ENCODE data around the gene CAMK1D. TPM values are rescaled to one million over a fixed set of nuclear protein-coding genes. Genes with fewer than 3 reads are reported as not detected.

Gene CAMK1D
- polyA plus RNA-seq, 2 of the 4 experiments (the other 2 are of a cell fraction): 6.6 to 12.5 TPM

DNA sequence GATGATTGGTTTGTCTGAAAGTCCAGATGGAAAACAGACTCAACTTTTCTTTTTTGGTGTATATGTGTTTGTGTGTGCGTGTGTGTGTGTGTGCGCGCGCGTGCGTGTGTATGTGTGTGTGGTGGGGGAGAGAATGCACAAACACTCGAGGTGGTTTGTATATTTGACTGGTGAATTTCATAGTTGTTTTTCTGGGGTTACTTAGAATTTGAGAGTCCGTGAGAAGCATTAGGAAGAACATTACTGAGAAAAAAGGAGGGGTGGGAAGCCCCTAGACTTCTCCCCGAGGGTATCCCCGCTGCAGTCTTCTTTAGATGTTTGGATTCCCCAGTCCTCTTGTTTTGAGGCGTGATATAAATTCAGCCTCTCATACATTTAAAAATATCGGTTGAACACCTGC, 6.0 kb downstream of the CAMK1D start:
- ChIA-PET POLR2A (no interaction called here), CTCF (no interaction called here)
- FAIRE-seq: no peak

DNA sequence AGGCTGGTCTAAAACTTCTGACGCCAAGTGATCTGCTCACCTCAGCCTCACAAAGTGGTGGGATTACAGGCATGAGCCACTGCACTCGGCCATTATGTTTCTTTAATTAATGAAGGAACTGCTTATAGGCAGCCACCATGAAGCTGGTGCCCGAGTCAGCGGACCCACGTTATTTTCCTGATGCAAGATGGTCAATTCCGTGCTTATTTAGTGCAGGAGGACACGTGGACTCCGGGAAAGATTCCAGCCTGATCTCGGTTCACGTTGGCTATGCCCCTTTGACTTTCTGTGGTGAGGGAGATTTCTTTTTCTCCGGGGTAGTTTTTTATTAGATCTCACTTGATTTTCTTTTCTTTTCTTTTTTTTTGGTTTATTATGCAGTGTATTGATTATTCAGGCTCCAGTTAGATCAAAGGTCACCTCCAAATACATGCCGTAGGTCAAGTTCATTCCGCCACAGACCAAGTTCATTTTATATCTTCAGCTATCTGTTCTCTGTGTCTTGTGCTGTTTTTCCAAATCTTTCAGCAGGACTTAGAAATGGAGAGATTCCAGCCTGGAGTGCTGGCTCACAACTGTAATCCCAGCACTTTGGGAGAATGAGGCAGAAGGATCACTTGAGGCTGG, 8.3 kb downstream of the CAMK1D start:
- H3K4me1 ChIP-seq: 0 out of 3 replicates have a peak, but pooled peaks cover 4% of the 10 kb centered on the region
- TF ChIP-seq, protein P1, sequence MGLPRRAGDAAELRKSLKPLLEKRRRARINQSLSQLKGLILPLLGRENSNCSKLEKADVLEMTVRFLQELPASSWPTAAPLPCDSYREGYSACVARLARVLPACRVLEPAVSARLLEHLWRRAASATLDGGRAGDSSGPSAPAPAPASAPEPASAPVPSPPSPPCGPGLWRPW (IDR thresholded peaks at IDR 0.05): no peak
- no peak for TF ChIP-seq MAZ (IDR thresholded peaks at IDR 0.05; ENCODE audit: borderline replicate concordance, low read depth, low read length)
- TF ChIP-seq ZNF302 (CRISPR knock-in tag; IDR thresholded peaks at IDR 0.05): no peak
- no peak for TF ChIP-seq EP300 (IDR thresholded peaks at IDR 0.05)
- TF ChIP-seq EHMT2 (IDR thresholded peaks at IDR 0.05; ENCODE audit: low read depth): no peak
- TF ChIP-seq NFE2L2 (conservative IDR thresholded peaks at IDR 0.05; ENCODE audit: low read length): no peak
- no peak for TF ChIP-seq MAFK (IDR thresholded peaks at IDR 0.05; ENCODE audit: partially characterized antibody)
- no peak for TF ChIP-seq HEYL (CRISPR knock-in tag; IDR thresholded peaks at IDR 0.05)
- no peak for TF ChIP-seq FOXS1 (CRISPR knock-in tag; IDR thresholded peaks at IDR 0.05)
- TF ChIP-seq, protein P2, sequence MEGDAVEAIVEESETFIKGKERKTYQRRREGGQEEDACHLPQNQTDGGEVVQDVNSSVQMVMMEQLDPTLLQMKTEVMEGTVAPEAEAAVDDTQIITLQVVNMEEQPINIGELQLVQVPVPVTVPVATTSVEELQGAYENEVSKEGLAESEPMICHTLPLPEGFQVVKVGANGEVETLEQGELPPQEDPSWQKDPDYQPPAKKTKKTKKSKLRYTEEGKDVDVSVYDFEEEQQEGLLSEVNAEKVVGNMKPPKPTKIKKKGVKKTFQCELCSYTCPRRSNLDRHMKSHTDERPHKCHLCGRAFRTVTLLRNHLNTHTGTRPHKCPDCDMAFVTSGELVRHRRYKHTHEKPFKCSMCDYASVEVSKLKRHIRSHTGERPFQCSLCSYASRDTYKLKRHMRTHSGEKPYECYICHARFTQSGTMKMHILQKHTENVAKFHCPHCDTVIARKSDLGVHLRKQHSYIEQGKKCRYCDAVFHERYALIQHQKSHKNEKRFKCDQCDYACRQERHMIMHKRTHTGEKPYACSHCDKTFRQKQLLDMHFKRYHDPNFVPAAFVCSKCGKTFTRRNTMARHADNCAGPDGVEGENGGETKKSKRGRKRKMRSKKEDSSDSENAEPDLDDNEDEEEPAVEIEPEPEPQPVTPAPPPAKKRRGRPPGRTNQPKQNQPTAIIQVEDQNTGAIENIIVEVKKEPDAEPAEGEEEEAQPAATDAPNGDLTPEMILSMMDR (IDR thresholded peaks at IDR 0.05): no peak
- TF ChIP-seq, protein P3, sequence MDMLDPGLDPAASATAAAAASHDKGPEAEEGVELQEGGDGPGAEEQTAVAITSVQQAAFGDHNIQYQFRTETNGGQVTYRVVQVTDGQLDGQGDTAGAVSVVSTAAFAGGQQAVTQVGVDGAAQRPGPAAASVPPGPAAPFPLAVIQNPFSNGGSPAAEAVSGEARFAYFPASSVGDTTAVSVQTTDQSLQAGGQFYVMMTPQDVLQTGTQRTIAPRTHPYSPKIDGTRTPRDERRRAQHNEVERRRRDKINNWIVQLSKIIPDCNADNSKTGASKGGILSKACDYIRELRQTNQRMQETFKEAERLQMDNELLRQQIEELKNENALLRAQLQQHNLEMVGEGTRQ (IDR thresholded peaks at IDR 0.05): no peak
- ChIA-PET CTCF (interaction anchor here (0.7 to 2.7 kb wide), 5 partner anchors 9 to 717 kb away, joined by 3 to 8 read pairs (median 4); no protein-coding TSS in a partner anchor), POLR2A (no interaction called here)
- no peak overlapping the region for H3K4me2 ChIP-seq
- H3K9me3 ChIP-seq: no peaks in the 10 kb centered on the region
- no peak for FAIRE-seq
- DNase-seq (ENCODE audit: low read depth in 1 of 2, low spot score in 1 of 2): no peak
- no peak for ATAC-seq
- 88% methylated on average over 13 of the region's 13 CpGs for WGBS (ENCODE audit: missing lambda C conversion rate)
- no peak overlapping the region for H3K27ac ChIP-seq
- no peak overlapping the region for H3K4me3 ChIP-seq

More for the DNA sequence above, 6.0 kb downstream of the CAMK1D start:
- H3K27ac ChIP-seq: no peak overlapping the region
- H3K9me3 ChIP-seq: no peaks in the 10 kb centered on the region
- WGBS (ENCODE audit: missing lambda C conversion rate): 84% methylated on average over 12 of the region's 12 CpGs
- ATAC-seq: no peak
- DNase-seq (ENCODE audit: low read depth in 1 of 2, low spot score in 1 of 2): no peak
- H3K4me3 ChIP-seq: no peak overlapping the region
- TF ChIP-seq HOXB13 (CRISPR knock-in tag; IDR thresholded peaks at IDR 0.05; ENCODE audit: low read depth) (no peak), BHLHE40 (IDR thresholded peaks at IDR 0.05; ENCODE audit: low read depth, low read length) (no peak), MYC (IDR thresholded peaks at IDR 0.05; ENCODE audit: borderline replicate concordance, low read length) (no peak), ZNF302 (CRISPR knock-in tag; IDR thresholded peaks at IDR 0.05) (no peak), EHF (CRISPR knock-in tag; IDR thresholded peaks at IDR 0.05) (no peak), MAFK (IDR thresholded peaks at IDR 0.05; ENCODE audit: partially characterized antibody) (no peak), RCOR1 (IDR thresholded peaks at IDR 0.05; ENCODE audit: low read depth, low read length) (no peak), HOXA7 (CRISPR knock-in tag; IDR thresholded peaks at IDR 0.05) (no peak), MAZ (IDR thresholded peaks at IDR 0.05; ENCODE audit: borderline replicate concordance, low read depth, low read length) (no peak), NFE2L2 (conservative IDR thresholded peaks at IDR 0.05; ENCODE audit: low read length) (no peak), NR3C1 (IDR thresholded peaks at IDR 0.05) (no peak), ZFP36 (IDR thresholded peaks at IDR 0.05; ENCODE audit: borderline replicate concordance, partially characterized antibody) (no peak)
- TF ChIP-seq, protein P2 (IDR thresholded peaks at IDR 0.05): no peak
- no peak overlapping the region for H3K4me2 ChIP-seq
- peaks cover 13% of the 10 kb centered on the region for H3K4me1 ChIP-seq
